Endodermal cell (in vitro differentiated cells): ENCODE results near the gene MYCBP2. TPM values are rescaled to one million over a fixed set of nuclear protein-coding genes. Genes with fewer than 3 reads are reported as not detected.

Experiments
- DNase-seq: peaks from one replicate; pipeline ENCODE4 v3.0.0-alpha.2; 2017
- H3K27ac ChIP-seq: 2 replicates; pipeline ENCODE4 v1.5.1; 2013; ENCODE audit warnings: mild to moderate bottlenecking, low read depth, low read length, moderate library complexity
- H3K27me3 ChIP-seq: 2 replicates; pipeline ENCODE4 v1.6.1; 2013; ENCODE audit warnings: mild to moderate bottlenecking, low read length, moderate library complexity; ENCODE audit not compliant: insufficient read depth, control insufficient read depth, poor library complexity, severe bottlenecking
- H3K36me3 ChIP-seq: 2 replicates; pipeline ENCODE4 v1.7.0; 2013; ENCODE audit warnings: mild to moderate bottlenecking, low read length, moderate library complexity; ENCODE audit not compliant: control insufficient read depth, insufficient read depth
- H3K4me1 ChIP-seq: one replicate; pipeline ENCODE4 v1.7.0; 2013; ENCODE audit warnings: low read length; ENCODE audit not compliant: control insufficient read depth, insufficient read depth
- H3K4me3 ChIP-seq: 2 replicates; pipeline ENCODE4 v1.5.1; 2013; ENCODE audit warnings: mild to moderate bottlenecking, low read length, moderate library complexity
- H3K9ac ChIP-seq: 2 replicates; pipeline ENCODE4 v1.6.1; 2013; ENCODE audit warnings: mild to moderate bottlenecking, low read length, moderate library complexity; ENCODE audit not compliant: poor library complexity, severe bottlenecking; ENCODE audit errors: extremely low read depth
- H3K9me3 ChIP-seq: 2 replicates; pipeline ENCODE4 v1.6.1; 2013; ENCODE audit warnings: mild to moderate bottlenecking, low read length, moderate library complexity; ENCODE audit not compliant: control insufficient read depth
- H3K27ac Mint-ChIP-seq: 2 replicates; pipeline ENCODE4 v1.8.0; 2020; ENCODE audit warnings: mixed read lengths
- H3K27me3 Mint-ChIP-seq: 2 replicates; pipeline ENCODE4 v1.8.0; 2021; ENCODE audit warnings: mild to moderate bottlenecking, mixed read lengths; ENCODE audit not compliant: insufficient read depth
- H3K36me3 Mint-ChIP-seq: 2 replicates; pipeline ENCODE4 v1.8.0; 2020; ENCODE audit warnings: low read depth, mixed read lengths
- H3K4me1 Mint-ChIP-seq: 2 replicates; pipeline ENCODE4 v1.8.0; 2020; ENCODE audit warnings: mixed read lengths
- H3K4me3 Mint-ChIP-seq: 2 replicates; pipeline ENCODE4 v1.8.0; 2020; ENCODE audit warnings: mild to moderate bottlenecking, moderate library complexity, mixed read lengths
- H3K9me3 Mint-ChIP-seq: 2 replicates; pipeline ENCODE4 v1.8.0; 2020; ENCODE audit warnings: mild to moderate bottlenecking, mixed read lengths
- CTCF ChIP-seq: fragments of 200-600 bp; sonication (generic); conservative IDR thresholded peaks from 2 replicates; pipeline ENCODE4 v1.5.0; 2021; ENCODE audit warnings: antibody characterized with exemption, mild to moderate bottlenecking
- WGBS, 2 experiments: methylation state at CpG; one replicate each; pipeline versions ENCODE4 v1.1.5 to v1.1.7; 2013; ENCODE audit warnings: missing lambda C conversion rate in 2 of 2, mixed read lengths in 1 of 2; ENCODE audit not compliant: insufficient coverage in 1 of 2, insufficient read length in 1 of 2; 5-methylcytosine and 5-hydroxymethylcytosine counted together
- total RNA-seq, 2 donors: library from RNA; stranded (reverse); fragmentation: NEBNext Ultra II Directional in 1 of 2; extraction: Animal tissue kit (Norgen Biotek cat#: 25700) in 1 of 2; gene quantifications; 2 replicates in 1 of 2; 3 replicates in 1 of 2; pipeline ENCODE4 v1.2.1, GENCODE V29; 2021

MYCBP2 gene
- total RNA-seq, 2 donors from 2014 or later, result 32.5 to 32.9 TPM

DNA sequence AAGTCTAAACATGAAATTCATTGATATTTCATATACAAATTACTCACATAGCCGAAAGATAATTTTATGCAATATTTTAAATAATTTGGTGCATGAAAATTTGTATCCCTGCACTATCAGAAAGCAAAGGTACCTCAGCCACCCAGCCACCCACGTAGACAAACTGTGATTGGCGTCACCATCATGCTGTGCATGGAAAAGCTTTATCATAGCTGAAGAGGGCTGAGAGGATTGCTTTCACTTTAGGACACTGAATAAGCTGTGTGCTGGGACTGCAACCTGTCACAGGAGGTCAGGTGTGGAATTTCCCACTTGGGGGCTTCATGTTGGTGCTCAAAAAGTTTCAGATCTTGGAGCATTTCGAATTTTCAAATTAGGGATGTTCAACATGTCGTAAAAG lies 96.3 kb downstream of the MYCBP2 start:
- no peak overlapping the region for H3K27ac ChIP-seq
- no peak for TF ChIP-seq CTCF
- H3K4me3 Mint-ChIP-seq, result no peak overlapping the region
- H3K27ac Mint-ChIP-seq, result no peak overlapping the region
- H3K36me3 Mint-ChIP-seq, result no peaks in the 10 kb centered on the region
- H3K4me1 Mint-ChIP-seq, result peaks cover 3% of the 10 kb centered on the region
- no peaks in the 10 kb centered on the region for H3K27me3 Mint-ChIP-seq
- H3K9me3 ChIP-seq, result no peaks in the 10 kb centered on the region
- DNase-seq, result no peak
- no peak overlapping the region for H3K4me3 ChIP-seq
- no peaks in the 10 kb centered on the region for H3K9me3 Mint-ChIP-seq
- no peak overlapping the region for H3K9ac ChIP-seq
- H3K4me1 ChIP-seq, result no peaks in the 10 kb centered on the region
- H3K27me3 ChIP-seq, result no peaks in the 10 kb centered on the region
- 88 to 93% methylated on average over 4 of the region's 5 CpGs for WGBS, 2 experiments
- H3K36me3 ChIP-seq, result peaks cover 5% of the 10 kb centered on the region

- DNase-seq, result no peak
- TF ChIP-seq CTCF, result no peak
- Histone ChIP-seq H3K27me3 (no peaks in the 10 kb centered on the region), H3K4me1 (no peaks in the 10 kb centered on the region), H3K4me3 (no peak overlapping the region), H3K36me3 (no peaks in the 10 kb centered on the region), H3K9ac (no peak overlapping the region), H3K27ac (no peak overlapping the region), H3K9me3 (no peaks in the 10 kb centered on the region)
- no peaks in the 10 kb centered on the region for H3K9me3 Mint-ChIP-seq
- H3K4me1 Mint-ChIP-seq, result peaks cover 3% of the 10 kb centered on the region
- H3K27ac Mint-ChIP-seq, result peak overlapping the region; percentile 31
- no peaks in the 10 kb centered on the region for H3K36me3 Mint-ChIP-seq
- H3K4me3 Mint-ChIP-seq, result no peak overlapping the region
- H3K27me3 Mint-ChIP-seq, result no peaks in the 10 kb centered on the region
Measured at GRCh38 chr13:77225946-77226345, 100.9 kb downstream of the MYCBP2 start.

DNA sequence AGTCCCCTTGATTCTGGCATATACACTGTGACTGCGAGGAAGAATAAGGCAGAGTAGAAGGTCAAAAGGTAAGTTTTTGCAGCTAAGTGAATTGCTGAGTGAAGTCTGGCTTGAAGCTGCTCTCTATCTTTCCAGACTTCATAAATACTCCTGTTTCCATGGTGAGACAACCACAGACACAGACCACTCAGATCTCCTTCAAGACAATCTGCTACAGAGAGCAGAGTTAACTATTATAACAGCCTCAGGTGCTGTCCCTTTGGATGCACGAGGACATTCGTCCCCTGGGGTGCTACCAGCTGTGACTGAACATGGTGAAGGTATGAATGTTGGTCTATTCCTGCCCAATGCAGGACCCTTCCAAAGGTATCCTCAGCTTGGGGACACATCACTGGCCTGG lies 104.0 kb downstream of the MYCBP2 start:
- H3K4me3 Mint-ChIP-seq, result no peak overlapping the region
- H3K27me3 ChIP-seq, result no peaks in the 10 kb centered on the region

More for the DNA sequence above, 104.0 kb downstream of the MYCBP2 start:
- Histone ChIP-seq H3K9ac (no peak overlapping the region), H3K27ac (no peak overlapping the region), H3K4me3 (no peak overlapping the region), H3K4me1 (peaks cover 4% of the 10 kb centered on the region), H3K9me3 (no peaks in the 10 kb centered on the region), H3K36me3 (no peaks in the 10 kb centered on the region)
- H3K9me3 Mint-ChIP-seq, result no peaks in the 10 kb centered on the region
- no peaks in the 10 kb centered on the region for H3K36me3 Mint-ChIP-seq
- H3K27me3 Mint-ChIP-seq, result no peaks in the 10 kb centered on the region
- no peak for DNase-seq
- no peak for TF ChIP-seq CTCF
- H3K4me1 Mint-ChIP-seq, result no peaks in the 10 kb centered on the region
- no peak overlapping the region for H3K27ac Mint-ChIP-seq
- WGBS, 2 experiments, result 98% methylated on average over 3 of the region's 3 CpGs; no CpG with 5 or more reads in 1 of the 2 experiments
